GM18508 (cell line): ENCODE measurements around the gene MARCKSL1.
"Not testable (repeated sequence)": the region's sequence is repeated elsewhere in the genome, so short reads cannot be mapped to it uniquely, and the experiment has no call there.

Experiments
- ATAC-seq: cut with Tn5 transposase; IDR thresholded peaks from one replicate; pipeline ENCODE4 v1.9.1; 2021; ENCODE audit warnings: moderate number of reproducible peaks; ENCODE audit not compliant: insufficient read depth, unreplicated experiment

MARCKSL1 gene

GRCh38 chr1:32334274-32334861 lies 1.7 kb downstream of the MARCKSL1 start:
- ATAC-seq = no peak

- no peak for ATAC-seq
These were observed 2.6 kb downstream of the MARCKSL1 start for GRCh38 chr1:32333251-32333963.

GRCh38 chr1:32332290-32333079 lies 3.5 kb downstream of the MARCKSL1 start:
- ATAC-seq = no peak

- no peak for ATAC-seq
These were observed 4.5 kb downstream of the MARCKSL1 start for GRCh38 chr1:32331549-32331948.

- no peak for ATAC-seq
These were observed 5.4 kb downstream of the MARCKSL1 start for GRCh38 chr1:32330558-32331151.

- ATAC-seq = no peak
These were observed 6.0 kb downstream of the MARCKSL1 start for GRCh38 chr1:32329931-32330466.

- ATAC-seq = no peak
These were observed 8.8 kb downstream of the MARCKSL1 start for GRCh38 chr1:32327204-32327603.

- ATAC-seq = no peak
These were observed 14.2 kb downstream of the MARCKSL1 start for GRCh38 chr1:32321712-32322291.

- ATAC-seq = no peak
These were observed 17.7 kb downstream of the MARCKSL1 start for GRCh38 chr1:32318127-32318869.

GRCh38 chr1:32316903-32317277 lies 19.1 kb downstream of the MARCKSL1 start:
- no peak for ATAC-seq

GRCh38 chr1:32311709-32312393 lies 24.2 kb downstream of the MARCKSL1 start:
- ATAC-seq = no peak

- no peak for ATAC-seq
These were observed 26.1 kb downstream of the MARCKSL1 start for GRCh38 chr1:32309960-32310359.

GRCh38 chr1:32307324-32307723 lies 28.7 kb downstream of the MARCKSL1 start:
- no peak for ATAC-seq

GRCh38 chr1:32305310-32305709 lies 30.7 kb downstream of the MARCKSL1 start:
- no peak for ATAC-seq

- ATAC-seq = no peak
These were observed 31.9 kb downstream of the MARCKSL1 start for GRCh38 chr1:32303997-32304622.

GRCh38 chr1:32303358-32303757 lies 32.7 kb downstream of the MARCKSL1 start:
- no peak for ATAC-seq

- ATAC-seq = no peak
These were observed 36.7 kb downstream of the MARCKSL1 start for GRCh38 chr1:32299327-32299726.

GRCh38 chr1:32298211-32298610 lies 37.8 kb downstream of the MARCKSL1 start:
- ATAC-seq = not testable (repeated sequence)
